GM21528 (cell line): ENCODE data around the gene MAGOH.

Experiments used
- ATAC-seq: cut with Tn5 transposase; IDR thresholded peaks from one replicate; pipeline ENCODE4 v1.9.1; 2021; ENCODE audit warnings: mild to moderate bottlenecking, moderate library complexity; ENCODE audit not compliant: unreplicated experiment, low FRiP score

Gene MAGOH

GRCh38 chr1:53271446-53272090, 33.2 kb upstream of the MAGOH start:
- ATAC-seq, result no peak

GRCh38 chr1:53270873-53271272, 32.6 kb upstream of the MAGOH start:
- no peak for ATAC-seq

GRCh38 chr1:53270107-53270506, 31.8 kb upstream of the MAGOH start:
- no peak for ATAC-seq

- ATAC-seq, result no peak
These were observed 29.4 kb upstream of the MAGOH start for GRCh38 chr1:53267761-53268160.

GRCh38 chr1:53266038-53266437, 27.7 kb upstream of the MAGOH start:
- ATAC-seq, result no peak

- no peak for ATAC-seq
These were observed 27.3 kb upstream of the MAGOH start for GRCh38 chr1:53265581-53265980.

GRCh38 chr1:53264048-53264447, 25.7 kb upstream of the MAGOH start:
- no peak for ATAC-seq

- no peak for ATAC-seq
These were observed 23.7 kb upstream of the MAGOH start for GRCh38 chr1:53262000-53262399.

- no peak for ATAC-seq
These were observed 22.4 kb upstream of the MAGOH start for GRCh38 chr1:53260631-53261247.

- ATAC-seq, result peak; percentile 64
These were observed 21.6 kb upstream of the MAGOH start for GRCh38 chr1:53259932-53260331.

GRCh38 chr1:53258216-53258615, 19.9 kb upstream of the MAGOH start:
- ATAC-seq, result no peak

- no peak for ATAC-seq
These were observed 19.2 kb upstream of the MAGOH start for GRCh38 chr1:53257454-53258081.

- no peak for ATAC-seq
These were observed 18.5 kb upstream of the MAGOH start for GRCh38 chr1:53256511-53257453.

GRCh38 chr1:53255031-53255430, 16.7 kb upstream of the MAGOH start:
- ATAC-seq, result no peak

- ATAC-seq, result no peak
These were observed 15.8 kb upstream of the MAGOH start for GRCh38 chr1:53254011-53254640.

- ATAC-seq, result no peak
These were observed 12.0 kb upstream of the MAGOH start for GRCh38 chr1:53250325-53250724.

- no peak for ATAC-seq
These were observed 11.4 kb upstream of the MAGOH start for GRCh38 chr1:53249706-53250105.

GRCh38 chr1:53246261-53247134, 8.2 kb upstream of the MAGOH start:
- ATAC-seq, result no peak

GRCh38 chr1:53244141-53244540, 5.8 kb upstream of the MAGOH start:
- no peak for ATAC-seq

- ATAC-seq, result no peak
These were observed 4.1 kb upstream of the MAGOH start for GRCh38 chr1:53242381-53242780.
